Panc1 (cell line): Measurements from ENCODE around the gene ZCCHC24.

Experiments used
- CTCF ChIP-seq: fragments of 450-650 bp; IDR thresholded peaks from 2 replicates; pipeline ENCODE4 v1.5.1; 2017; ENCODE audit warnings: mild to moderate bottlenecking
- POLR2AphosphoS5 ChIP-seq: IDR thresholded peaks from 2 replicates; pipeline ENCODE4 v1.6.1; 2012; ENCODE audit warnings: mild to moderate bottlenecking, low read depth, low read length, moderate library complexity
- REST ChIP-seq, 2 experiments: IDR thresholded peaks; 2 replicates each; pipeline ENCODE4 v1.6.1; 2011 to 2012; ENCODE audit warnings: low read depth in 2 of 2, control low read depth in 1 of 2, low read length in 1 of 2, mild to moderate bottlenecking in 1 of 2, moderate library complexity in 1 of 2; ENCODE audit not compliant: insufficient read depth in 1 of 2

GRCh38 chr10:79376751-79377556 lies 68.5 kb downstream of the ZCCHC24 start:
- TF ChIP-seq CTCF (no peak), POLR2AphosphoS5 (no peak), REST (IDR thresholded peaks at IDR 0.05; ENCODE audit: insufficient read depth in 1 of 2, low read depth in 2 of 2, low read length in 1 of 2) (no peak)
